ENCODE data around the gene MAP3K14. TPM values are rescaled to one million over a fixed set of nuclear protein-coding genes. Genes with fewer than 3 reads are reported as not detected.

Gene MAP3K14
- total RNA-seq, 3 donors from 2014 or later: 16.6 to 27.9 (median 18.0) TPM

GRCh38 chr17:45288825-45289224 is 28.0 kb downstream of the MAP3K14 start:
- Histone ChIP-seq H3K4me3 (no peak overlapping the region), H3K36me3 (ENCODE audit: low read depth) (peaks cover 6% of the 10 kb centered on the region), H3K9me3 (no peaks in the 10 kb centered on the region), H3K4me1 (ENCODE audit: low read depth) (peaks cover 21% of the 10 kb centered on the region)
- intact Hi-C loops (cut with DNase I, micrococcal nuclease): no loop called here
- ATAC-seq (no peak), DNase-seq (no peak)
- TF ChIP-seq, protein P1, sequence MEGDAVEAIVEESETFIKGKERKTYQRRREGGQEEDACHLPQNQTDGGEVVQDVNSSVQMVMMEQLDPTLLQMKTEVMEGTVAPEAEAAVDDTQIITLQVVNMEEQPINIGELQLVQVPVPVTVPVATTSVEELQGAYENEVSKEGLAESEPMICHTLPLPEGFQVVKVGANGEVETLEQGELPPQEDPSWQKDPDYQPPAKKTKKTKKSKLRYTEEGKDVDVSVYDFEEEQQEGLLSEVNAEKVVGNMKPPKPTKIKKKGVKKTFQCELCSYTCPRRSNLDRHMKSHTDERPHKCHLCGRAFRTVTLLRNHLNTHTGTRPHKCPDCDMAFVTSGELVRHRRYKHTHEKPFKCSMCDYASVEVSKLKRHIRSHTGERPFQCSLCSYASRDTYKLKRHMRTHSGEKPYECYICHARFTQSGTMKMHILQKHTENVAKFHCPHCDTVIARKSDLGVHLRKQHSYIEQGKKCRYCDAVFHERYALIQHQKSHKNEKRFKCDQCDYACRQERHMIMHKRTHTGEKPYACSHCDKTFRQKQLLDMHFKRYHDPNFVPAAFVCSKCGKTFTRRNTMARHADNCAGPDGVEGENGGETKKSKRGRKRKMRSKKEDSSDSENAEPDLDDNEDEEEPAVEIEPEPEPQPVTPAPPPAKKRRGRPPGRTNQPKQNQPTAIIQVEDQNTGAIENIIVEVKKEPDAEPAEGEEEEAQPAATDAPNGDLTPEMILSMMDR (IDR thresholded peaks at IDR 0.05): no peak

GRCh38 chr17:45287526-45288500 is 29.0 kb downstream of the MAP3K14 start:
- Histone ChIP-seq H3K4me3 (no peak overlapping the region), H3K36me3 (ENCODE audit: low read depth) (peaks cover 6% of the 10 kb centered on the region), H3K4me1 (ENCODE audit: low read depth) (peaks cover 11% of the 10 kb centered on the region), H3K9me3 (no peaks in the 10 kb centered on the region)
- TF ChIP-seq, protein P1 (IDR thresholded peaks at IDR 0.05): no peak
- intact Hi-C loops (cut with DNase I, micrococcal nuclease): no loop called here
- ATAC-seq (peak; percentile 33), DNase-seq (no peak)

DNA sequence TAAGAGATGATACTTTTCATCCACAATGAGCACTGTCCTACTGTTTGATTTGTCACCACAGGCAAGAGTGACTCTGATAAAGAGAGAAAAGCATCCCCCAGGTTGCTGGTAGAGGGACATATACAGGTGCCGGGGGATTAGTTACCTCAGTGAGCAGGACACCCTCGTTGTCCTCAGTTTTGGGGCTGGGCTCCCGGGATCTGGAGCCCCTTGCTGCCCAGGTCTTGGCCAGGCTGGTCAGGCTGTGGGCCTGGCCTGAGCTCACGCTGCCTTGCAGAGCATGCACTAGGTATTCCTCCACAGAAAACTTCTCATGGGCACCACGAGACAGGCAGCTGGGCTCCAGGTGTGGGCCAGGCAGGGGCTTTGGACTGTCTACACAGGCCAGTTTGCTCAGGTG is 30.5 kb downstream of the MAP3K14 start:
- ATAC-seq (no peak), DNase-seq (no peak)
- H3K9me3 ChIP-seq: no peaks in the 10 kb centered on the region
- TF ChIP-seq, protein P1 (IDR thresholded peaks at IDR 0.05): no peak
- H3K4me3 ChIP-seq: no peak overlapping the region
- intact Hi-C loops (cut with DNase I, micrococcal nuclease): no loop called here
- H3K36me3 ChIP-seq (ENCODE audit: low read depth): peaks cover 6% of the 10 kb centered on the region
- H3K4me1 ChIP-seq (ENCODE audit: low read depth): peaks cover 2% of the 10 kb centered on the region

- no peaks in the 10 kb centered on the region for H3K36me3 ChIP-seq (ENCODE audit: low read depth)
- peak; percentile 50 for ATAC-seq
- TF ChIP-seq, protein P1 (IDR thresholded peaks at IDR 0.05): no peak
- DNase-seq: peak in 1 of 3 donors; percentile 54
- peaks cover 2% of the 10 kb centered on the region for H3K4me1 ChIP-seq (ENCODE audit: low read depth)
- intact Hi-C loops (cut with DNase I, micrococcal nuclease): no loop called here
- no peak overlapping the region for H3K4me3 ChIP-seq
- H3K9me3 ChIP-seq: no peaks in the 10 kb centered on the region
These were observed 32.4 kb downstream of the MAP3K14 start for GRCh38 chr17:45284176-45285140.

- Histone ChIP-seq H3K4me3 (no peak overlapping the region), H3K4me1 (ENCODE audit: low read depth) (peaks cover 2% of the 10 kb centered on the region), H3K36me3 (ENCODE audit: low read depth) (no peaks in the 10 kb centered on the region), H3K9me3 (no peaks in the 10 kb centered on the region)
- ATAC-seq (no peak), DNase-seq (no peak)
- TF ChIP-seq, protein P1 (IDR thresholded peaks at IDR 0.05): no peak
- intact Hi-C loops (cut with DNase I, micrococcal nuclease): no loop called here
These were observed 33.1 kb downstream of the MAP3K14 start for GRCh38 chr17:45283711-45284110.
